T-helper 1 cell treated with Interleukin-12 subunit alpha and Interleukin-12 subunit beta and Interleukin-4 antibody, amounts not matched to agents 30 ng/mL and 1 ng/mL, for 36 hours (primary cell): Measurements from ENCODE around the gene CHST5. TPM values are rescaled to one million over a fixed set of nuclear protein-coding genes. Genes with fewer than 3 reads are reported as not detected.
"Not testable (repeated sequence)": the region's sequence is repeated elsewhere in the genome, so short reads cannot be mapped to it uniquely, and the experiment has no call there.

Source experiments
- intact Hi-C: fragments of 100-400 bp; cut with micrococcal nuclease; formaldehyde crosslinking; loops from one replicate; pipeline ENCODE4 v1.15.1; 2024
- total RNA-seq: library from RNA; stranded (reverse); gene quantifications from 2 replicates; pipeline ENCODE4 v1.2.3, GENCODE V29; 2022

The CHST5 gene
- total RNA-seq, 1 donor from 2014 or later: not detected

DNA sequence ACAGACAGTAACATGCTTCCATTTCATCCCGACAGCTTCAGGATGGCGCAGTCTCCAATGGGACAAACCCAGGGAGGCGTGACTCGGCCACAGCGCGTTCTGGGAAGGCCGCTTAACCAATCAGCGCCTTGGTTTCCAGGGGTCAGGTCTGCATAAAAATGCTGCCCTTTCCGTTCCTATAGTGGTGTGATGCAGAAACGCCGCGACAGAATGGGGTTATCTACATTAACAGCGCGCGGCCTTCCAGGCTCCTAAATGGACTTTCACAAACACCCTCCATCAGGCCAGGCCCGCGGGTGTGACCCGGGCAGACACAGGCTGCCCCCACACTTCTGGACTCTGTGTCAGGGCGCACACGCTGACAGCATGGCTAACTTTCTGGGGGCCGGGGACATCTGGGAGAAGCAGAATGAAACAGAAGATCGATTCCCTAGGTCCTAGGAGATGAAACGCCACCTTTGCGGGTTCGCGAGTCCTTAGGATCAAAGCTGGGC lies 19.4 kb upstream of the CHST5 start:
- intact Hi-C loops: no loop called here

DNA sequence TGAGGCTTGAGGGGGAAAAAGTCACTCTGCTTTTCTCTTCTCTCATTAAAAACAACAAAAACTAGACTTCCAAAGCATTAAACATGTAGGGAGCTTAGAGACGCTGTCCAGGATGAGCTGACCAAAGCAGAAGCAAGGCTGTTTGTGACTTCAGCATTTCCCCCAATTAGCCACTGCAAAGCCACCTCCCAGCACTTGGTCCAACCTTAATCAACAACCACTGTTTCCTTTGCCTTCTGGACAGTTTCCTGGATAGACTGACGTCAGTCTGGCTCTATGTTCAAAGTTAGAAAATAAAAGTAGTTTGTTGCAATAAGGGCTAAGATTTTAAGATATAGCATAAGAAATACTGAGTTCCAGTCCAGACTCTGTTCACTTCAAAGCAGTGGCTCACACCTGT lies 17.0 kb upstream of the CHST5 start:
- intact Hi-C loops: no loop called here

DNA sequence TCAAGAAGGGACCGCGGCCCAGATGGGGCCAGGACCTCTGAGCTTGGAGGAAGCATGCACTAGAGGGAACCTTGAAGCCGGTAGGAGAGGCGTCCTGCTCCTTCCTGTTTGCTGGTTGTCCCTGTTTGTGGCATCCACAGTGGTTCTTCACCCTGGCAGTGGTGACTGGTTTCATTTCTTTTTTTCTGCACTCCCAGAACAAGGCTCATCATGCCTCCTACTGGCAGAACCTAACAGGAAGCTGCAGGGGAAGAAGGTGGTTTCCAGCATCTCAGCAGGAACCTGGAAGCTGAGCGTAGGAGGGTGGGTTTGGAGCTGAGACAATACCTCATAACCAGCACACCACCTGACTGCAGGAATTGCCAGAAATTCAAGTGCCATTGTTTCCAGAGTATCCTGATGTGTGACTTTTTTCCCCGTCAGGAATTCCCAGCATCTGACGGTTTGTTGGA lies 14.3 kb upstream of the CHST5 start:
- intact Hi-C loops: loop anchor here (1.0 to 2.0 kb wide), 4 partner anchors 17 to 79 kb away; partner anchors contain the start of gene GABARAPL2

DNA sequence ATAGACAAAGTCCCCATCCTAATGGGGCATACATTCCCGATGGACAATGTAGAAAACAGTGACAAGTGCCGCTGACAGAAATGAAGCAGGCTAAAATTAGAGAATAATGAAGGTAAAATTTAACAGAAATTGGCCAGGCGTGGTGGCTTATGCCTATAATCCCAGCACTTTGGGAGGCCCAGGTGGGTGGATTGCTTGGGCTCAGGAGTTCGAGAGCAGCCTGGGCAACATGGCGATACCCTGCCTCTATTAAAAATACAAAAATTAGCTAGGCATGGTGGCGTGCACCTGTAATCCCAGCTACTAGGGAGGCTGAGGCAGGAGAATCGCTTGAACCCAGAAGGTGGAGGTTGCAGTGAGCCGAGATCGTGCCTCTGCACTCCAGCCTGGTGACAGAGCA lies 12.5 kb upstream of the CHST5 start:
- intact Hi-C loops: not testable (repeated sequence)

DNA sequence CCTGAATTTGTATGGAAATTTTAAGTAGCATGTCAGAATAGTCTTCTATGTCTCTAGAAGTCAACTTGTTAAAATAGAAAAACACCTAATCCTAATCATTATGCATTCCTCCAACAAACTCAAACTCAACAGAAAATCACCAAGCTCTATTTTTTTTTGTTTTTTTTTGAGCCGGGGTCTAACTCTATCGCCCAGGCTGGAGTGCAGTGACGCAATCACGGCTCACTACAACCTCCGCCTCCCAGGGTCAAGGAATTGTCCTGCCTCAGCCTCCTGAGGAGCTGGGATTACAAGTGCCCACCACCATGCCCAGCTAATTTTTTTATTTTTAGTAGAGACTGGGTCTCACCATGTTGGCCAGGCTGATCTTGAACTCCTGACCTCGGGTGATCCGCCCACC lies 10.4 kb upstream of the CHST5 start:
- intact Hi-C loops: no loop called here

DNA sequence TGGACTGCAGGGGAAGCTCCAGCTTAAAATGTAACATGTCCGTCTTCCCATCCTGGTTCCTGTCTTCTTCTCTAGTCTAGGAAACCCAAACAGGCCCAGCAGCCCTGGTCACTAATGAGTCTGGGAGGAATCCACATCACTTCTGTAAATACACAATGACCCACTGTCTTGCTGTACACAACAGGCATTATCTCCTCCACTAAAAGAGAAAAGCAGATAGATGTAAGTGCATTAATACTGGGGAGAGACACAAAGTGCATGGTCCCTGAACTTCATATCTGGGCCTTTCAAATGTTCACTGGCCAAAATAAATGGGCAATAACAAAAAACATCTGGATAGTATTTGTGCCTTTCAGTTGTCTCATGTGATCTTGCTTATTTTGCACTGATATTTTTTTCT lies 10.0 kb upstream of the CHST5 start:
- intact Hi-C loops: not testable (repeated sequence)

DNA sequence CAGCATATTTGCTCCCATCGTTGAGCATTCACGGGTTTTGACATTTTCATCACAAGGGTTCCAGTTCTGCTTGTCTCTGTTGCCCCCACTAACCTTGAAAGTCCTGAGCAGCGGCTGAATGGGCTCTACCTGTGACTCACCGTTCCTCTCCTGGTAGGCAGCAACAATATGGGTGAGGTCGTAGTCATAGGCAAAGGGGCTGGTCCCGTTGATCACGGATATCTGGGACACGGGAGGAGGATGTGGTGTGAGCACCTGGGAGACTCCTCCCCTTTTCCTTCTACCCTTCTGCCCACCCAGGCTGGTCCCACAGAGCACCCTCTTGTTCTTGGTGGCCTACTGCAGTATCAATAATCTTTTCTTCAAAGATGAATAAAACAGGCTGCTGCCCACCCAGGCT lies 6.6 kb upstream of the CHST5 start:
- intact Hi-C loops: not testable (repeated sequence)

DNA sequence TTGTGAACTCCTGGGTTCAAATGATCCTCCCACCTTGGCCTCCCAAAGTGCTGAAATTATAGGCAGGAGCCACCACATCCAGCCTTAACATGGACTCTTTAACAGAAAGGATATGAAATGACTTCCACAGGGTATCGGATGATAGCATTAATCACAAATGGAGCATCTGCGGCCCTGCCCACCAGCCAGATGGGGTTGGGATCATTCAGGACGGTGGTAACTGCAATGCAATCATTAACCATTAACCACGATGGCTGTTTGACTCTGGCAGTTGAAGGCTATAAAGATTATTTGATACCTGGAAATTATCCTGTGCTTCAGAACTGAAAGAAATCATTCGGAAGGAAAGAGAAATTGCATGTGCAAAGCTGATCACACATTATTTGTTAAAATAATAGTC lies 5.3 kb upstream of the CHST5 start:
- intact Hi-C loops: no loop called here

DNA sequence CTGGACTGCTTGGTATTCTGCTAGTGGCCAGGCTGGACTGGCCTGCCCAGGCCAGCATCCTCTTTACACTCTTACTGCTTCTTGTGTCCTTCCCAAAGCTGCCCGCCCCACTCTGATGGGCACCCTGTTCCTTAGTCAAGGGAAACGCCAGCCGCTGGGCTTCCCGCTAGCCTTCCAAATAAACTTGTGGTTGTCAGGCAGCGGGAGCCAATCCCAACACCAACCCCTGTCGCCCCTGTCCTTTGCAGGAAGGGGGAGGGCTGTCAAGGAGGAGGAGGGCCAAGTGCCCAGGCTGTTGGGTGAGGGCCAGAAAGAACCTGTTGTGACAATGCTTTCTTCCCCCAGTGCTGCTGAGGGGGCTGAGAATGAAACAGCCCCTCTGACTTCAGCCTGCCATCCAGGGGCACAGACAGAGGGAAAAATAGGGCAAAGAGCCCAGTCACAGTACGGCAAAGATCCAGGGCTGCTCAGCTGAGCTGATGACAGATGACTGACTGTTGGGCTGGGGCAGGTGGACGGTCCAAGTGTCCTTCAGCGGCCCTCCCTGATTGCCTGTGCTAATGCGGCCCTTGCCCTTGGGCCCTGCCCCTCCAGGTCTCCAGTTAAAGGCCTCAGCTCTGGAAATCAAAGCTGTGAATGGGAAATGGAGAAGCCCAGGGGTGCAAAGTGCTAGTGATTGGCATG lies 3.1 kb upstream of the CHST5 start:
- intact Hi-C loops: not testable (repeated sequence)

DNA sequence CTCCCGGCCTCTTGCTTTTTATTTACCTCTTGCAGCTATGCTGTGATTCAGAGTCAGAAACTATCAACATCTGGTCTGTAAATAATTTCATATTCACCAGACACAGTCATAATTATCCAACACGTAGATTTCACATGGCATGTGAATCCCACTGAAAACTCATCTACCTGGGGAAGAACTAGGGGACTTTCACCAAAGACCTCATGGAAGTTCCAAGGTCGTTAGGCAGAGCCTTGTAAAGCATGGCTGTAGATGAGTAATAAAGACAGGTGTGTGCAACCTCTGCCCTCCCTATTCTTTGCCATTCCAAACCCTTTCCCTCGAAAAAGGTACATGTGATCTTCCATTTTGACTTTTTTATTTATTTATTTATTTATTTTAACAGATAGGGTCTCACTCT lies 1.9 kb upstream of the CHST5 start:
- intact Hi-C loops: no loop called here

DNA sequence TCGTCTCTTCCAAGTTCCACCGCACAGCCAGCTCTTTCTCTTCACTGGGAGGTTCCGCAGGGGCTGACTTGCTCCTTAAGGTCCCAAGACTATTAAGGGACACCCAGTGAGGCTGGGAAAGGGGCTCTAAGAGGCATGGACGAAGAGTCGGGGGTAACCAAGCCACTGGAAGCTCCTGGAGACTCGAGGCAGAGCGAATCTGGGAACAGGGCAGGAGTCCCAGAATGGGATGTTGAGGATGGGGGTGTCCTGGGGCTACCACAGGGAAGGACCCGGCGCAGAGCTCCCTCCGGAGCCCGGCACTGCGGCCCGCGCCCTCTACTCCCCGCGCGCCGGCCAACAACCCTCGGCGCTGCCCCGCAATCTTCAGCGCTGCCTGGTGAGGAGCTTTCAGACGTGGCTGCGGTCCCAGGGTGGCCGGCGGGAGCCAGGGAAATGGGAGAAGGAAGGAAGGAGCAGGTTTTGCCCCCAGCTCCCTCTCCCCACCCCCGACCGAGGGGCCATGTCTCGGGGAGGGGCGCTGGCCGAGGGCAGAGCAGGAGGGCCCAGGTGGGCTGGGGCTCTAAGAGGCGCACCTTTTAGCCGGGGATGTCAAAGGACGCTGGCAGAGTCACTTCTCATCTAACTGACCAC lies 581 bp downstream of the CHST5 start:
- intact Hi-C loops: no loop called here

DNA sequence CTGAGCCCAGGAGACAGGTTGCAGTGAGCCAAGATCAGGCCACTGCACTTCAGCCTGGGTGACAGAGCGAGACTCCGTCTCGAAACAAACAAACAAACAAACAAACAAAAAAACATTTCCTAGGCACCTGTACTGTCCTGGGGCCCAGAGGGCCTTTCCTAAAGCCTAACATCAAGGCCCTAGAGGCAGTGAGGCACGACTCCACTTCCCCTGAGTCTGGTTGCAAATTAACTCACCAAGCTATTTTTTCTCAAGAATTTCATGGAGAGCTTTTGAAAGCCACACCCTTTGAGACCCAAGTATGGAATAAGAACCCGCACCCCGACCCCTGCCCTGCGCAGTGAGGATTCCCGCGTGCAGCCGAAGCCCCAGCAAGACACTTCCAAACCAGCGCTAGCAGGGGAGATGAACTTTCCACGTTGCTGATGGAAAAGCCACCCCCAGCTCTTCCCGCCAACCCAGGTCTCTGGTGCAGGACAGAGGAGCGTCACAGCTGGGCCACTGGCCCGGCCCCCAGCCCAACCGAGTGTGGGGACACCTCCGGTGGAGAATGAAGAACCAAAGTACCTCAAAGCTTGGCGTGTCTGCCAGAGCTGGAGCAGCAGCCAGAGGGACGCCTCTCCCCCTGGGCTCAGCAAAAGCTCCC lies 1.2 kb downstream of the CHST5 start:
- intact Hi-C loops: no loop called here

DNA sequence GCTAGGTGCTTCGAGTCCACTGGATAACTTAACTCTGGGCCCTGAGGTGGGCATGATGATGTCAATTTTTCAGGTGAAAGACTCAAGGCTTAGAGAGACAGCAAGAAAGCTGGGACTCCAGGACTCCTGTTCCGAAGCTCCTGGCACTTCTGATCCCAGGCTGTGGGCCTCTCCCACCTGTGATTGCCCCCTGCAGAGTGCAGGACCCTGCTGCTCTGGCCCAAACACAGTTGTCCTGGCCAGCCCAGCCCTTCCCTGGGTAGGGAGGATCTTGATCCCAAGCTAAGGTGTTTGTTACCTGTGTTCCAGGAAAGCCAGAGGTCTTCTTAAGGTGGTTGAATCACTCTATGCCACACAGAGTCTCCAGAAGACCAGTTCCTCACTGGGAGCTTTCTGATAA lies 3.1 kb downstream of the CHST5 start:
- intact Hi-C loops: no loop called here

DNA sequence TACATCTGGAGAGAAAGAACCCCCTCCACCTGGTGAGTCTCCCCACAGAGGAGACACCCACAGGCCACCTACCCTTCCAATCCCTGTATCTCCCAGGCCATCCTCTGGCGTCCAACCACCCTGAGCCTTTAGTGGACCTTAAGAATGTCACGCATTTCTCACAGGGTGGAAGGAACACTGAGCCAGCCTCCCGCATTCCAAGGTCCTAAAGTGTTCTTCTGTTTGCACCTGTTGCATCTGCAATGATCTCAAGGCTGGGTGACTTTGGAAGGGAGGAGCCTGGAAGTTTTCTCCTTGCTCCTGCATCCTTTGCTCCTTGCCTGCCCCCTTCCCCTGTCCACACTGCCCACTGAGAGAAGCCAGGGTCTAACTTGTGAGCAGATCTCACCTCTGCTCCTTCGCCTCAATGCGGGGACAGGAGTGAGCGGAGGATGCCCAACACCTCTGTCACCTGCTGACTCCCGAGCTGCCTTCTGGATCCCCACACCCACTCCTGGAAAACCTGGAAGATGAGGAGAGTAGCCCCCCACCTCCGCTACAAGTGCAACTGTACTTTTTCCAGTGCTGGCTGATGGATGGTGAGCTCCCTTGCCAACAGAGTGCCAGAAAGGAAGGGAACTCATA lies 3.7 kb downstream of the CHST5 start:
- intact Hi-C loops: no loop called here

DNA sequence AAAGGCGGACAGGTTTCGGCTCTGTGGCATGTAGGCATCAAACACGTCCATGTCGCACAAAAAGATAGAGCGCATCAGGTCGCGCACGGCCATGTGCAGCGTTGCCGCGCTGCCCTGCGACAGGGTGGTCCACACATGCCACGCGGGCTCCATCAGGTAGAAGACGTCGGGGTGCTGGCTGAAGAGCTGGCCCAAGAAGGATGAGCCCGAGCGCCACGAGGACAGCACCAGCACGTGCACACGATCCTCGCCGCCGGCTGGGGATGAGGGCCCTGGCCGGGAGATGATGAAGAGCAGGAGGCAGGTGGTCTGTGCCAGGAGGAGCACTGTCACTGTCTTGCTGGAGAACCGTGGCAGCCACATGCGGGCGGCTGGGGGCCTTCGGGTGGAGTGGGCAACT lies 5.9 kb downstream of the CHST5 start:
- intact Hi-C loops: no loop called here

DNA sequence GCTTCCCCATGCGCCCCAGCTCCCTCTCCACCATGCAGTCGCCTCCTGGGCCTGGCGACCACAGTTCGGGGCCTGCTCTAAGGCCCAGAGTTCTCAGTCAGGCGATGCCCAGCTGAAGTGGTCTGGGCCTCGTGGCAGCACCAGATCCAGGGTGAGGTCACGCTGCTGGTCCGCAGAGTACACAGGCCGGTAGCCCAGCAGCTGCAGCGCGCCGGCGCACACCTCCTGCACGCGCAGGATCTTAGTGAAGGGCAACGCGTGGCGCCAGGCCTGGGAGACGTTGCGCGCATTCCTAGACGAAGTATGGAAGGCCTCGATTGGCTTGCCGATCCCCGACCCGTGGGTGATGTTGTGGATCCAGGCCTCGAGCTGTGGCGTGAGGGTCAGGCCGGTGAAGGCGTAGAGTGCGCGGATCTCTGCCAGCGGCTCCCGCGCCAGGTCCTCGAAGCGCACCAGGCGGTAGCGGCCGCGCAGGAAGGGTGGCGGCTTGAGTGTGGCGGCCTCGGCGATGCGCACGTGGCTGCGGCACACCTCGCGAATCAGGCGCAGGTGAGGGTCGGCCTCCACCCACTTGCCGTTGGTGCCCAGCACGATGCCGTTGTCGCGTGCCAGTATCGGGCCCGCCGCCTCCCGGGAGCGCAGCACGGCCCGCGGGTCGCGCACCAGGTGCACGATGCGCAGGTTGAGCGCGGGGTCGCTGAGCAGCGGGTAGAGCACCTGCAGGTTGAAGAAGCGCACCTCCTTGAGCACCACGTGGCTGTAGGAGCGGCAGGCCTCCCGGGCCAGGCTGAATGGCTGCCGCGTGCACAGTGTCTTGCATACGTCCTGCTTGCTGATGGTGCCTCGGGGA lies 6.6 kb downstream of the CHST5 start:
- intact Hi-C loops: no loop called here

DNA sequence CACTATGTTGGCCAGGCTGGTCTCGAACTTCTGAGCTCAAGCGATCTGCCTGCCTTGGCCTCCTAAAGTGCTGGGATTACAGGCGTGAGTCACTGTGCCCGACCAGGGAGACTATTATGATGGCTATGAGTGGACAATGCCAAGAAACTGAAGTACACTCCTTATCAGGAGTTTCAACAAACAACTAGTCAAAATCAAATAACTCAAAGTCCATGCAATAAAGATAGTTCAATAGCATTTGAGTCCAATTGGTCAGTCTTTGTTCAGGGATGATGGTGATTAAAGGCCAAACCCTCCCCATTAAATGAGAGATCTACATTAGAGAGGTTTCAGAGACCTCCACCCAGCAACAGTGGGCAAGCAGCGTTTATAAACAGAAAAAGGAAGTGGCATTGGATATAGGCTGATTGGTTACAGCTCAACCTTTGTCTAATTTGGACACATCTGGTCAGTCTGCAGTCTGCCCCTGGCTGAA lies 8.0 kb downstream of the CHST5 start:
- intact Hi-C loops: no loop called here

DNA sequence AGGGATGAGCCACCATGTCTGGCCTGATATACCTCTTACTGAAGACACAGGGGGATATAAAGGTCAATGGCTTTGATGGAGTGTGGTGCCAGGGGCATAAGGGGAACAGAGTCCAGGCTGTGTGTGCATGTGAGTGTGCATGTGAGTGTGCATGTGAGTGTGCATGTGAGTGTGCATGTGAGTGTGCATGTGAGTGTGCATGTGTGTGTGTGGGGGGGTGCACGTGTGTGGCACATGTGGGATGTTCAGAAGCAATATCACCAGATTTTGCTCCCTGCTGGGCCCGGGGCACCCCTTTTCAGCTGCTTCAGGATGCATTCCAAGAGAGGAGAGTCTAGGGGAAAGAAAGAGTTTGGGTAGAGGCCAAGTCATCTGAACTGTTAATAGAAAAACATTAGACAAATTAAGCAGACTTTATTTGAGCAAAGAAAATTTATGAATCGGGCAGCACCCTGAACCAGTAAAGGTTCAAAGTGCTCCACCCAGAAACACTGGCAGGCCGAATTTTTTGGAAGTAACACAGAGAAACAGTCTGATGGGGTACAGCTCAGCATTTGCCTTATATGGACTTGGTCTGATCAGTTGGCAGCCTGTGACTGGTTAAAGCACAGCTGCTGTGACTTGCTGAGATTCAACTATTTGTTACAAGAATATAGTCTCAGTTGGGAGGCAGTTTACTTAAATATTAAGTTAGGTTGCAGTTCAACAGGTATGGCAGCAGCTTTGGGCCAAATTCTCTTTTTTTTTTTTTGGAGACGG lies 9.7 kb downstream of the CHST5 start:
- intact Hi-C loops: no loop called here

DNA sequence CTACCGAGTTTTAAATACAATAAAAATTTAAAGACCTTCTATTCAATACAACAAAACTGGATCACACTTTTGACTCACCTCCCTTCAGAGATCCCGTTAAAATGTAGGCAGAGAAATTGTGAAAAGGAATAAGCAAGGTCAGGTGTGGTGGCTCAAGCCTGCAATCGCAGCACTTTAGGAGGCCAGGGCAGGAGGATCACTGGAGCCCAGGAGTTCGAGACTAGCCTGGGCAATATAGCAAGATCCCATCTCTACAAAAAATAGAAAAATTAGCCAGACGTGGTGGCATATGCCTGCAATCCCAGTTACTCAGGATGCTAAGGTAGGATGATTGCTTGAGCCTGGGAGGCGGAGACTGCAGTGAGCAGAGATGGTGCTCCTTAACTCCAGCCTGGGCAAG lies 16.7 kb downstream of the CHST5 start:
- intact Hi-C loops: no loop called here
